Parathyroid adenoma (tissue), 2 donors: ENCODE results near the gene RTN4RL2.

Source experiments
- H2AFZ ChIP-seq: fragments of 300-600 bp; sonication (generic); one replicate; pipeline ENCODE4 v1.7.0; 2017; ENCODE audit warnings: antibody characterized with exemption, mild to moderate bottlenecking
- H3K27ac ChIP-seq: fragments of 300-600 bp; sonication (generic); one replicate; pipeline ENCODE4 v1.7.0; 2017
- H3K27me3 ChIP-seq: fragments of 300-600 bp; sonication (generic); one replicate; pipeline ENCODE4 v1.7.0; 2017; ENCODE audit warnings: low read length; ENCODE audit not compliant: control insufficient read depth, insufficient read depth
- H3K36me3 ChIP-seq: fragments of 300-600 bp; sonication (generic); one replicate; pipeline ENCODE4 v1.7.0; 2017; ENCODE audit warnings: low read length; ENCODE audit not compliant: control insufficient read depth, insufficient read depth
- H3K4me1 ChIP-seq: fragments of 300-600 bp; sonication (generic); one replicate; pipeline ENCODE4 v1.7.0; 2017; ENCODE audit warnings: control low read depth
- H3K4me2 ChIP-seq: fragments of 300-600 bp; sonication (generic); one replicate; pipeline ENCODE4 v1.7.0; 2017; ENCODE audit warnings: low read length
- H3K4me3 ChIP-seq: fragments of 300-600 bp; sonication (generic); one replicate; pipeline ENCODE4 v1.7.0; 2017; ENCODE audit warnings: low read depth, low read length
- H3K79me2 ChIP-seq: fragments of 300-600 bp; sonication (generic); one replicate; pipeline ENCODE4 v1.7.0; 2017; ENCODE audit warnings: control low read depth
- H3K9ac ChIP-seq: fragments of 300-600 bp; sonication (generic); one replicate; pipeline ENCODE4 v1.7.0; 2017; ENCODE audit warnings: mild to moderate bottlenecking
- H3K9me3 ChIP-seq: fragments of 300-600 bp; sonication (generic); one replicate; pipeline ENCODE4 v1.7.0; 2017; ENCODE audit warnings: low read length; ENCODE audit not compliant: control insufficient read depth
- CTCF ChIP-seq: fragments of 300-600 bp; sonication (generic); IDR thresholded peaks from one replicate; pipeline ENCODE4 v1.7.0; 2017; ENCODE audit warnings: antibody characterized with exemption, mild to moderate bottlenecking
- donor health status: primary hyperparathyroidism.

Gene RTN4RL2

GRCh38 chr11:57426439-57426928, 33.8 kb upstream of the RTN4RL2 start:
- Histone ChIP-seq H3K4me3 (peak overlapping the region; percentile 25), H3K4me2 (peak overlapping the region; percentile 49), H3K4me1 (no peaks in the 10 kb centered on the region), H3K27me3 (no peaks in the 10 kb centered on the region), H3K79me2 (no peaks in the 10 kb centered on the region), H3K27ac (peak overlapping the region; percentile 72), H3K9ac (no peak overlapping the region), H3K36me3 (no peaks in the 10 kb centered on the region), H3K9me3 (no peaks in the 10 kb centered on the region), H2AFZ (peak overlapping the region; percentile 53)
- no peak for TF ChIP-seq CTCF

GRCh38 chr11:57426929-57427726, 33.2 kb upstream of the RTN4RL2 start, which contains the start of gene SLC43A3:
Gene SLC43A3, minus strand, starts transcription at chr11:57427121. Its CDS starts 949 bp downstream, at chr11:57426172.
- no peak for TF ChIP-seq CTCF
- H3K4me3 ChIP-seq: peak within 1 kb of the TSS; percentile 25
- H3K4me1 ChIP-seq: no peaks in the 10 kb centered on the region
- H3K4me2 ChIP-seq: peak within 1 kb of the TSS; percentile 49
- H3K79me2 ChIP-seq: no peaks in the 10 kb centered on the region
- H3K9me3 ChIP-seq: no peaks in the 10 kb centered on the region
- H2AFZ ChIP-seq: peak within 1 kb of the TSS; percentile 53
- H3K27ac ChIP-seq: peak within 1 kb of the TSS; percentile 72
- H3K9ac ChIP-seq: no peak within 1 kb of the TSS
- no peaks in the 10 kb centered on the region for H3K27me3 ChIP-seq
- no peaks in the 10 kb centered on the region for H3K36me3 ChIP-seq

- H2AFZ ChIP-seq: no peak overlapping the region
- no peak overlapping the region for H3K9ac ChIP-seq
- H3K4me1 ChIP-seq: no peaks in the 10 kb centered on the region
- H3K79me2 ChIP-seq: no peaks in the 10 kb centered on the region
- H3K9me3 ChIP-seq: no peaks in the 10 kb centered on the region
- H3K4me2 ChIP-seq: no peak overlapping the region
- TF ChIP-seq CTCF: no peak
- H3K27ac ChIP-seq: peak overlapping the region; percentile 72
- H3K27me3 ChIP-seq: no peaks in the 10 kb centered on the region
- no peaks in the 10 kb centered on the region for H3K36me3 ChIP-seq
- no peak overlapping the region for H3K4me3 ChIP-seq
Measured at GRCh38 chr11:57427727-57428082, 32.6 kb upstream of the RTN4RL2 start.

GRCh38 chr11:57428643-57429042, 31.7 kb upstream of the RTN4RL2 start:
- Histone ChIP-seq H3K36me3 (no peaks in the 10 kb centered on the region), H3K27me3 (no peaks in the 10 kb centered on the region), H2AFZ (no peak overlapping the region), H3K4me2 (no peak overlapping the region), H3K9ac (no peak overlapping the region), H3K9me3 (no peaks in the 10 kb centered on the region), H3K4me1 (no peaks in the 10 kb centered on the region), H3K79me2 (no peaks in the 10 kb centered on the region), H3K4me3 (no peak overlapping the region), H3K27ac (no peak overlapping the region)
- no peak for TF ChIP-seq CTCF

- Histone ChIP-seq H3K4me3 (no peak overlapping the region), H3K27ac (no peak overlapping the region), H3K4me1 (no peaks in the 10 kb centered on the region), H2AFZ (no peak overlapping the region), H3K27me3 (no peaks in the 10 kb centered on the region), H3K9me3 (no peaks in the 10 kb centered on the region), H3K79me2 (no peaks in the 10 kb centered on the region), H3K36me3 (no peaks in the 10 kb centered on the region), H3K4me2 (no peak overlapping the region), H3K9ac (no peak overlapping the region)
- no peak for TF ChIP-seq CTCF
Measured at GRCh38 chr11:57429946-57430345, 30.4 kb upstream of the RTN4RL2 start.
